Thyroid gland (tissue), 4 donors: ENCODE measurements around the gene SLC45A1. TPM values are rescaled to one million over a fixed set of nuclear protein-coding genes. Genes with fewer than 3 reads are reported as not detected.
"Not testable (repeated sequence)": the region's sequence is repeated elsewhere in the genome, so short reads cannot be mapped to it uniquely, and the experiment has no call there.

Source experiments
- DNase-seq, 2 donors: peaks; one replicate each; pipeline ENCODE4 v3.0.0-alpha.2; 2019
- H3K27ac ChIP-seq, 3 donors: fragments of 200-600 bp; sonication (generic); 1 replicate in 2 of 3; 2 replicates in 1 of 3; pipeline ENCODE4 v1.5.1; 2016 to 2019; ENCODE audit warnings: mild to moderate bottlenecking in 1 of 3, moderate library complexity in 1 of 3
- H3K27me3 ChIP-seq: fragments of 200-600 bp; sonication (generic); one replicate; pipeline ENCODE4 v1.5.1; 2019
- H3K36me3 ChIP-seq, 2 donors: fragments of 200-600 bp; sonication (generic); one replicate each; pipeline ENCODE4 v1.5.1; 2016 to 2019
- H3K4me1 ChIP-seq, 2 donors: fragments of 200-600 bp; sonication (generic); one replicate each; pipeline ENCODE4 v1.5.1; 2017 to 2019
- H3K4me3 ChIP-seq, 3 donors: fragments of 200-600 bp; sonication (generic); replicated peaks in 1 of 3; 1 replicate in 2 of 3; 2 replicates in 1 of 3; pipeline ENCODE4 v1.5.1; 2016; ENCODE audit warnings: mild to moderate bottlenecking in 1 of 3
- H3K9me3 ChIP-seq: fragments of 200-600 bp; sonication (generic); one replicate; pipeline ENCODE4 v1.5.1; 2017
- CTCF ChIP-seq, 6 experiments: fragments of 200-600 bp in 3 of 6; fragments of 450-650 bp in 3 of 6; sonication (generic) in 3 of 6; IDR thresholded peaks; one replicate each; pipeline ENCODE4 v1.5.1; 2016 to 2019; ENCODE audit warnings: antibody characterized with exemption in 6 of 6, mild to moderate bottlenecking in 2 of 6, inconsistent platforms in 1 of 6, moderate library complexity in 1 of 6
- POLR2A ChIP-seq, 2 donors: fragments of 450-650 bp; IDR thresholded peaks; one replicate each; pipeline ENCODE4 v1.6.1; 2017; ENCODE audit warnings: antibody characterized with exemption in 2 of 2, mild to moderate bottlenecking in 2 of 2, moderate library complexity in 1 of 2
- whole genome bisulfite sequencing, 2 donors: methylation state at CpG; one replicate each; pipeline ENCODE4 v1.1.5; 2017; 5-methylcytosine and 5-hydroxymethylcytosine counted together
- intact Hi-C: fragments of 100-400 bp; cut with DNase I; formaldehyde crosslinking; loops from one replicate; pipeline ENCODE4 v1.15.1; 2023
- total RNA-seq, 4 donors: library from RNA; depleted of rRNA; stranded (reverse); fragments of >200 nt; gene quantifications; one replicate each; pipeline ENCODE4 v1.2.3, GENCODE V29; 2016

The SLC45A1 gene
- total RNA-seq, 4 donors from 2014 or later: 1.6 to 4.8 (median 3.0) TPM

- WGBS, 2 donors: 78 to 84% methylated on average over 10 of the region's 10 CpGs
- no peaks in the 10 kb centered on the region for H3K36me3 ChIP-seq
Measured at GRCh38 chr1:8378981-8379470, 61.1 kb downstream of the SLC45A1 start.

GRCh38 chr1:8379513-8380186, 61.7 kb downstream of the SLC45A1 start:
- TF ChIP-seq POLR2A (IDR thresholded peaks at IDR 0.05) (no peak), CTCF (IDR thresholded peaks at IDR 0.05) (no peak)
- intact Hi-C loops: no loop called here
- WGBS, 2 donors: 83 to 84% methylated on average over 11 to 14 of the region's 14 CpGs
- peak in 1 of 2 donors; percentile 0 for DNase-seq
- H3K36me3 ChIP-seq: no peaks in the 10 kb centered on the region
- H3K27me3 ChIP-seq: no peaks in the 10 kb centered on the region
- no peaks in the 10 kb centered on the region for H3K9me3 ChIP-seq
- H3K4me1 ChIP-seq: peaks cover 65 to 85% of the 10 kb centered on the region in 2 donors
- H3K27ac ChIP-seq: peak overlapping the region; percentile 60 to 78 (median 61)
- H3K4me3 ChIP-seq: no peak overlapping the region

More at GRCh38 chr1:8378981-8379470, 61.1 kb downstream of the SLC45A1 start:
- Histone ChIP-seq H3K4me3 (no peak overlapping the region), H3K27ac (peak overlapping the region; percentile 31 to 78 (median 60)), H3K9me3 (no peaks in the 10 kb centered on the region), H3K27me3 (no peaks in the 10 kb centered on the region), H3K4me1 (peaks cover 68 to 87% of the 10 kb centered on the region in 2 donors)
- TF ChIP-seq CTCF (IDR thresholded peaks at IDR 0.05): no peak
- no peak for TF ChIP-seq POLR2A (IDR thresholded peaks at IDR 0.05)
- intact Hi-C loops: no loop called here
- DNase-seq: peak in 1 of 2 donors; percentile 1

GRCh38 chr1:8380310-8380709, 62.4 kb downstream of the SLC45A1 start:
- H3K27me3 ChIP-seq, intact Hi-C loops, H3K36me3 ChIP-seq, H3K4me3 ChIP-seq, H3K9me3 ChIP-seq: not testable (repeated sequence)
- peak; percentile 51 to 57 for DNase-seq
- peaks cover 68 to 85% of the 10 kb centered on the region in 2 donors for H3K4me1 ChIP-seq
- WGBS, 2 donors: 28 to 47% methylated on average over 6 of the region's 6 CpGs
- peak overlapping the region; percentile 60 to 78 (median 61) for H3K27ac ChIP-seq

GRCh38 chr1:8381618-8382017, 63.7 kb downstream of the SLC45A1 start:
- Histone ChIP-seq H3K36me3 (no peaks in the 10 kb centered on the region), H3K27ac (peak overlapping the region; percentile 42 to 78 (median 60))

GRCh38 chr1:8382051-8382505, 64.2 kb downstream of the SLC45A1 start:
- no peaks in the 10 kb centered on the region for H3K36me3 ChIP-seq
- peaks cover 66 to 86% of the 10 kb centered on the region in 2 donors for H3K4me1 ChIP-seq
- H3K9me3 ChIP-seq: no peaks in the 10 kb centered on the region
- no peaks in the 10 kb centered on the region for H3K27me3 ChIP-seq
- peak; percentile 86 to 87 for DNase-seq
- peak overlapping the region; percentile 42 to 78 (median 60) for H3K27ac ChIP-seq
- H3K4me3 ChIP-seq: no peak overlapping the region
- WGBS, 2 donors: 46 to 53% methylated on average over 9 of the region's 9 CpGs
- TF ChIP-seq POLR2A (IDR thresholded peaks at IDR 0.05) (no peak), CTCF (IDR thresholded peaks at IDR 0.05) (no peak)
- intact Hi-C loops: no loop called here

More at GRCh38 chr1:8381618-8382017, 63.7 kb downstream of the SLC45A1 start:
- H3K27me3 ChIP-seq: no peaks in the 10 kb centered on the region
- 22 to 41% methylated on average over 8 of the region's 8 CpGs for WGBS, 2 donors
- intact Hi-C loops: no loop called here
- no peaks in the 10 kb centered on the region for H3K9me3 ChIP-seq
- H3K4me1 ChIP-seq: peaks cover 66 to 86% of the 10 kb centered on the region in 2 donors
- TF ChIP-seq CTCF (IDR thresholded peaks at IDR 0.05) (no peak), POLR2A (IDR thresholded peaks at IDR 0.05) (no peak)
- H3K4me3 ChIP-seq: no peak overlapping the region
- DNase-seq: peak; percentile 52 to 65
